B cell (primary cell): Measurements from ENCODE around the gene THADA.

Source experiments
- EZH2 ChIP-seq: IDR thresholded peaks from 2 replicates; pipeline ENCODE4 v1.6.1; 2012; ENCODE audit warnings: borderline replicate concordance, low read depth, mild to moderate bottlenecking, moderate library complexity, low read length; ENCODE audit not compliant: insufficient read depth, poor library complexity, severe bottlenecking
- TF ChIP-seq, protein P1 (sequence below): fragments of 200-600 bp; IDR thresholded peaks from one replicate; pipeline ENCODE4 v1.8.0; 2022; ENCODE audit warnings: antibody characterized with exemption, mild to moderate bottlenecking

DNA sequence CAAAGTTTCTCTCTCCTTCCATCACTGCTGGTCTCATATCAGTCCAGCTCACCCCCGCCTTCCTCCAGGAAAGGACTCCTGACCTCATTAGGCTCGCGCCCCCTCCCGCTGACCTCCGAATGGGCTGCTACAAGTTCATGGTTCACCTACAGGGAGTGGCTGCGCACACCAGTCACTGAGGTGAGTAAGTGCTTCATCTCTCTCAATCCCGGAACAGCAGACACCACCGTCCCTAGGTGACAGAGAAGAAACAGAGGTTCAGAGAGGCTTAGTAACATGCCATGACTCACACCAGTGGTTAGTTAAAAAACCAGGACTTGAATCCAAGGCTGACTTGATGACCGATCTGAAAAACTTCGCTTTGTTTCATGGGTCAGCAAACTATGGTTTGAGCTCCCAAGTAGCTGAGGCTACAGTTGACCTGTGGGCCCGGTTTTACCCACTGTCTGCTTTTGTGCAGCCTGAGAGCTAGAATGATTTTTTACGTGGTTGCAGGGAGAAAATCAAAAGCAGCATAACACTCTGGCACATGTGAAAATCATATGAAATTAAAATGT is 411.4 kb downstream of the THADA start:
- TF ChIP-seq, protein P1, sequence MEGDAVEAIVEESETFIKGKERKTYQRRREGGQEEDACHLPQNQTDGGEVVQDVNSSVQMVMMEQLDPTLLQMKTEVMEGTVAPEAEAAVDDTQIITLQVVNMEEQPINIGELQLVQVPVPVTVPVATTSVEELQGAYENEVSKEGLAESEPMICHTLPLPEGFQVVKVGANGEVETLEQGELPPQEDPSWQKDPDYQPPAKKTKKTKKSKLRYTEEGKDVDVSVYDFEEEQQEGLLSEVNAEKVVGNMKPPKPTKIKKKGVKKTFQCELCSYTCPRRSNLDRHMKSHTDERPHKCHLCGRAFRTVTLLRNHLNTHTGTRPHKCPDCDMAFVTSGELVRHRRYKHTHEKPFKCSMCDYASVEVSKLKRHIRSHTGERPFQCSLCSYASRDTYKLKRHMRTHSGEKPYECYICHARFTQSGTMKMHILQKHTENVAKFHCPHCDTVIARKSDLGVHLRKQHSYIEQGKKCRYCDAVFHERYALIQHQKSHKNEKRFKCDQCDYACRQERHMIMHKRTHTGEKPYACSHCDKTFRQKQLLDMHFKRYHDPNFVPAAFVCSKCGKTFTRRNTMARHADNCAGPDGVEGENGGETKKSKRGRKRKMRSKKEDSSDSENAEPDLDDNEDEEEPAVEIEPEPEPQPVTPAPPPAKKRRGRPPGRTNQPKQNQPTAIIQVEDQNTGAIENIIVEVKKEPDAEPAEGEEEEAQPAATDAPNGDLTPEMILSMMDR = no peak
- no peak for TF ChIP-seq EZH2
